Stimulated activated CD4-positive, alpha-beta T cell treated with anti-CD3 and anti-CD28 coated beads, TNF-alpha, amount 100 ng/mL, for 24 hours (primary cell): ENCODE measurements around the gene SLC11A1.

Experiments
- DNase-seq, 3 experiments: peaks; one replicate each; pipeline ENCODE4 v3.0.0-alpha.2; 2020; ENCODE audit warnings: low read depth in 3 of 3

The SLC11A1 gene

DNA sequence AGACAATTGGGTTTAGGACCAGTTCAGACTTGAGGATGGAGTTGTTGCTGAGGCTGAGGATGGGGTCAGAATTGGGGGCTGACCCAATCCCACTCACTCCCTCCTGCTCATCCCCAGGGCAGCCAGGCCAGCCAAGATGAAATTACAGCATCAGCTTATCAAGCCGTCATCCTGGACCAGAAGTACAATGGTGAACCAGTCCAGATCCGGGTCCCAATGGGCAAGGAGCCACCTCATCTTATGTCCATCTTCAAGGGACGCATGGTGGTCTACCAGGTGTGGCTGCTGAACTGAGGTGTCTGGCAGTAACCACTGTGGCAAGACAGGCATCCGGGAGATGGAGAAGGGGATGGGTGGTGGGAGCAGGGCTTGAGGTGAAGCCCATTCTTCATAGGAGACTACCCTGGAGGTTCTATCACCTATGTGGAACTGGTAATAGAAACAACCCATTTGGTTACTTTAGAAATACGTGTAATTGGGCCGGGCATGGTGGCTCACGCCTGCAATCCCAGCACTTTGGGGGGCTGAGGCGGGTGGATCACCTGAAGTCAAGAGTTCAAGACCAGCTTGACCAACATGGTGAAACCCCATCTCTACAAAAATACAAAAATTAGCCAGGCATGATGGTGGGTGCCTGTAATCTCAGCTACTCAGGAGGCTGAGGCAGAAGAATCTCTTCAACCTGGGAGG lies 50.7 kb downstream of the SLC11A1 start:
- no peak for DNase-seq

DNA sequence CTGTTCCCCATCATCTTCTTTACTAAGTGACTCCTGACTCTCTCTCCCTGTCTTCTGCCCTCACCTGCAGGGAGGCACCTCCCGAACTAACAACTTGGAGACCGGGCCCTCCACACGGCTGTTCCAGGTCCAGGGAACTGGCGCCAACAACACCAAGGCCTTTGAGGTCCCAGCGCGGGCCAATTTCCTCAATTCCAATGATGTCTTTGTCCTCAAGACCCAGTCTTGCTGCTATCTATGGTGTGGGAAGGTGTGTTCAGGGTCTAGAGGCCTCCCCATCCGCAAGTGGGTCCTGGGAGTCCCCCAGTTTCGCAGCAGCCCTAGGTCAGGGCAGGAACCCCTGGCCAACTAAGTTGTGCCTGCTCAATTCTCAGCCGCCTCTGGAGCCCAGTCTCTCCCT lies 52.4 kb downstream of the SLC11A1 start:
- no peak for DNase-seq

DNA sequence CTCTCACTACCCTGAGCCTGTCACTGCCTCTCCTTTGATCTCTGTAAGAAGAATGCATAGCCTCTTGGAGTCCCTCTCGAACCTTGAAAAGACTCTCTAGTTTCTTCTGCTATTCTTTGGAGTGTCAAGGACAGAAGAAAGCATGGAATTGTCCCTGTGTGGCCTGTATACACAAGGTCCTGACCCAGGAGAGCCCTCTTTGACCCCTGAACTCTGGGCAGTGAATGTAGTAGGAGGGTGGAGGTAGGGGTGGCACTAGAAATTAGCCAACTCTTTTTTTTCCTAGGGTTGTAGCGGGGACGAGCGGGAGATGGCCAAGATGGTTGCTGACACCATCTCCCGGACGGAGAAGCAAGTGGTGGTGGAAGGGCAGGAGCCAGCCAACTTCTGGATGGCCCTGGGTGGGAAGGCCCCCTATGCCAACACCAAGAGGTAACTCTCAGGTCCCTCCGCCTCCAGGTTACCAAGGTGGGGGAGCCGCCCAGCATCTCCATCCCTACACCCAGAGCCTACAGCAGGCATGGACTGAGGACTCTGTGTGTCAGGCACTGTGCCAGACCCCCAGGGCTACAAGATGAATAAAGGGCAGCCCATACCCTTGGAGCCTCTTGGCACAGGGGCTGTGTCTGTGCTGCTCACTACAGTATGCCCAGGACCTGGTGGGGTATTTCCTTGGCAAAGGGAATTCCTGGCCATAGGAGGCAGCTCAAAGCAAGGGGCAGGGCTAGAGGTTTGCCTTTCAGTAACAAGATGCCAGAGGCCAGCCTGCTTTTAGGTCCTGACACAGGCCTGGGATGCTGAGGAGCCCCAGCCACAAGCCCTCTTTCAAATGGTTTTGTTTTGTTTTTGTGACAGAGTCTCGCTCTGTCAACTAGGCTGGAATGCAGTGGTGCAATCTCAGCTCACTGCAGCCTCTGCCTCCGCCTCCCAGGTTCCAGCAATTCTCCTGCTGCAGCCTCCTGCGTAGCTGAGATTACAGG lies 53.2 kb downstream of the SLC11A1 start:
- DNase-seq = no peak

DNA sequence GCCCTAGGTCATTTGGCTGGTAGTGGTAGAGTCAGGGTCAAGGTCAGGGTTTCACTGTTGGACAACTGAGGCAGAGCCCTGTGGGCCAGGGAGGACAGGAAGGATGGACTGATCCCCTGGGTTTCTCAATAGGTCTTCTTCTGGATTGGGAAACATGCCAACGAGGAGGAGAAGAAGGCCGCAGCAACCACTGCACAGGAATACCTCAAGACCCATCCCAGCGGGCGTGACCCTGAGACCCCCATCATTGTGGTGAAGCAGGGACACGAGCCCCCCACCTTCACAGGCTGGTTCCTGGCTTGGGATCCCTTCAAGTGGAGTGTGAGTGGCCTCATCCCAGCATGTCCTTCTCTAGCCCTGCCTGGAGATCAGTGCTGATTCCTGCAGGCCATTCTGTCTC lies 54.9 kb downstream of the SLC11A1 start:
- DNase-seq = no peak

- DNase-seq = no peak
These were observed 55.9 kb downstream of the SLC11A1 start for GRCh38 chr2:218437969-218438368.

GRCh38 chr2:218438596-218438995 lies 56.5 kb downstream of the SLC11A1 start:
- DNase-seq = no peak

DNA sequence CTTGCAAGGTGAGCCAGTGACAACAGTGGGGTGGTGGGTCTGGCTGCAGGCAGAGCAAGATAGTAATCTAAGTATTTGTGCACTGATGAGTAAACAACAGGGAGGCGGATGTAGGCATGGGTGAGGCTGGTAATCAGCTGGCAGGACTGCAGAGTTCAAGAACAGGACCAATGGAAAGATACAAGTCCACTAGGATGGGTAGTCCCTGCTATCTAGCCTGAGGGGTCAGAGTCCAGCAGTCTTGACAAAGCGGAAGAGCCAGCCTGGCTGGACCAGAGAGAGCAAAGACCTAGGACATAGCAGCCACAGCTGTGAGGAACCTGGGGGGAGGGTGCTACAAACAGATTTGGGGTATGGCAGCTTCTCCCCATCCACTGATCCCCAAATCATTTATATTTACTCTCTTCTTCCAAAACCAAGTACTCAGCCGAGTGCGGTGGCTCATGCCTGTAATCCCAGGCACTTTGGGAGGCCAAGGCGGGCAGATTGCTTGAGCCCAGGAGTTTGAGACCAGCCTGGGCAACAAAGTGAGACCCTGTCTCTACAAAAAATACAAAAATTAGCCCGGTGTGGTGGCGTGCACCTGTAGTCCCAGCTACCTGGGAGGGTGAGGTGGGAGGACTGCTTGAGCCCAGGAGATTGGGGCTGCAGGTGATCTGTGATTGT lies 62.8 kb downstream of the SLC11A1 start:
- DNase-seq = no peak

- no peak for DNase-seq
These were observed 63.5 kb downstream of the SLC11A1 start for GRCh38 chr2:218445602-218446001.
